A673 (cell line): Measurements from ENCODE around the gene CBLB.

ENCODE experiments used
- CTCF ChIP-seq: fragments of 300-800, 200-600 bp; sonication (generic); conservative IDR thresholded peaks from 2 replicates; pipeline ENCODE4 v1.5.1; 2017; ENCODE audit warnings: low read depth, mild to moderate bottlenecking, antibody characterized with exemption, low read length, moderate library complexity, mixed read lengths
- EZH2 ChIP-seq: fragments of 200-600 bp; sonication (generic); IDR thresholded peaks from 2 replicates; pipeline ENCODE4 v1.6.1; 2017; ENCODE audit warnings: borderline replicate concordance, low read depth, mild to moderate bottlenecking, mixed read lengths, antibody characterized with exemption, low read length; ENCODE audit not compliant: poor library complexity, severe bottlenecking

- TF ChIP-seq CTCF (no peak), EZH2 (no peak)
Measured at GRCh38 chr3:105853801-105854432, 14.9 kb downstream of the CBLB start.
